SK-N-SH treated with all-trans-retinoic acid at 6 μM for 48 hours (cell line): ENCODE measurements around the gene MTMR3.

Source experiments
- BACH2 ChIP-seq: fragments of 250-450 bp; sonication (Bioruptor Pico); IDR thresholded peaks from 2 replicates; pipeline ENCODE4 v1.9.0; 2021; ENCODE audit warnings: mild to moderate bottlenecking, borderline replicate concordance
- CSRNP3 ChIP-seq: fragments of 250-450 bp; sonication (Bioruptor Pico); IDR thresholded peaks from 2 replicates; pipeline ENCODE4 v1.5.1; 2021; ENCODE audit warnings: mild to moderate bottlenecking, moderate library complexity
- ISL1 ChIP-seq: fragments of 250-450 bp; sonication (Bioruptor Pico); IDR thresholded peaks from 2 replicates; pipeline ENCODE4 v2.1.2; 2022; ENCODE audit warnings: mild to moderate bottlenecking, moderate library complexity
- PATZ1 ChIP-seq: fragments of 250-450 bp; sonication (Bioruptor Pico); IDR thresholded peaks from 2 replicates; pipeline ENCODE4 v1.8.0; 2020; ENCODE audit warnings: mild to moderate bottlenecking, moderate library complexity, borderline replicate concordance
- PPARA ChIP-seq: fragments of 250-450 bp; sonication (Bioruptor Pico); IDR thresholded peaks from 2 replicates; pipeline ENCODE4 v1.5.0; 2020; ENCODE audit warnings: mild to moderate bottlenecking, borderline replicate concordance
- RARB ChIP-seq: fragments of 250-450 bp; sonication (Bioruptor Pico); IDR thresholded peaks from 2 replicates; pipeline ENCODE4 v1.8.0; 2021; ENCODE audit warnings: mild to moderate bottlenecking, moderate library complexity
- ZFP30 ChIP-seq: fragments of 450-650 bp; formaldehyde crosslinking; IDR thresholded peaks from 2 replicates; pipeline ENCODE4 v1.5.0; 2022; ENCODE audit warnings: mild to moderate bottlenecking, moderate library complexity

- TF ChIP-seq RARB (CRISPR knock-in tag) (no peak), PATZ1 (no peak), BACH2 (CRISPR knock-in tag) (no peak), ZFP30 (CRISPR knock-in tag) (no peak), PPARA (CRISPR knock-in tag) (no peak), ISL1 (CRISPR knock-in tag) (no peak), CSRNP3 (CRISPR knock-in tag) (no peak)
These were observed 42.4 kb downstream of the MTMR3 start for GRCh38 chr22:29925402-29925801.
